NCI-H446 (cell line): ENCODE results near the gene DDX6.
A peak's percentile ranks its signal among the peaks of the same experiment; 100 is the strongest.
"Not testable (repeated sequence)": the region's sequence is repeated elsewhere in the genome, so short reads cannot be mapped to it uniquely, and the experiment has no call there.

Source experiments
- DNase-seq, 2 experiments: peaks; one replicate each; lab custom pipeline; 2025; lab: John Stamatoyannopoulos, UW

Gene DDX6

DNA sequence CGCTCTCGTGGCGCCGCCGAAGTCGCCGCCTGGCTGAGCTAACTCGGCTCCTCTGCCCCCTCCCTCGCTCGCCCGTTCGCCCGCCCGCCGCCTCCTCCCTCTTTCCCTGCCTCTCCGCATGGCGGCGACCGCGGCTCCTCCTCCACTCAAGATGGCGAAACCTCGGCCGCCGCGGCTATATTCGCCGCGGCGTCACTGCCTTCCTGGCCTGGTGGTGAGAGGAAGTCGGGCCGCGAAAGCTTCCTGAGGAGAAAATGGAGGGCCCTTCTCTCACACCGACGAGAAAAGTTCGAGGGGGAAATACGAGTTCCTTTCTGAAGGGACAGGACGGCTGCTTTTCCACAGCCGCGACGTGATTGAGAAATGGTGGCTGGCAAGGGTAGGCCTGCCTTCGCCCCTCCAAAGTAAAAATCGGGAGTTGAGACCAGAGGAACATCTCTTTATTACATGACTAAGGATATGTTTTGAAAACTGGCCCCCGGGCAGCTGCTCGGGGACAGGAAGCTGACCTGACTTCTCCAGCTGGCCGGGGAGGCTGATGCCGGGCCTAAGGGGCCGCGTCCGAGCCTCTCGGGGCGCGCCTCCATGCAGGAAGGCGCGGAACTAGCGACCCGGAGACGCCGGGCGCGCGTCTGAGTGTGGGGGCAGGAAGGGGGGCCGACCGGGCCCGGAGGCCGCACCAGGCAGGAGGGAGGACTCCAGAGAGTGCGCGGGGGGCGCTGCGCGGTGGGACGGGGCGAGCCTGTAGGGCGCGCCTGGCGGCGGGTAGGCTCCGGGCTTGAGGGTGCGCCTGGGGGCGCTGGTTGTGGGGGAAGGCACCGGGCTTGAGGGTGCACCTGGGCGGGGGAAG is at the start of gene DDX6:
DDX6 (minus strand) TSS at position 54 of the 850 bp plus-strand sequence. CDS start 4,913 bp downstream, outside the sequence.
- DNase-seq: peak in 1 of 2 experiments; percentile 88

GRCh38 chr11:118838905-118839553 is 48.1 kb upstream of the DDX6 start:
- DNase-seq: no peak

DNA sequence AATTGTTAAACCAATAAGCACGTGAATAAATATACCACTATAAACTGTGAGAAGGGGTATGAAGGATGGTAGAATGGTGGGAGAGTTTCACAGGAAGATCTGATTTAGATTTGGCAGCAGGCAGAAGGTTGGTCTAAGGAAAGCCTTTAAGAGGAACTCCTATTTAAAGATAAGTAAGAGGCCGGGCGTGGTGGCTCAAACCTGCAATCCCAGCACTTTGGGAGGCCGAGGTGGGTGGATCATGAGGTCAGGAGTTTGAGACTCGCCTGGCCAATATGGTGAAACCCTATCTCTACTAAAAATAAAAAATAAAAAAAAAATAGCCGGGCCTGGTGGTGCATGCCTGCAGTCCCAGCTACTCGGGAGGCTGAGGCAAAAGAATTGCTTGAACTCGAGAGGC is 46.9 kb upstream of the DDX6 start:
- DNase-seq: no peak

GRCh38 chr11:118834427-118835028 is 43.6 kb upstream of the DDX6 start:
- no peak for DNase-seq

- no peak for DNase-seq
Observed at GRCh38 chr11:118827118-118827517, 36.2 kb upstream of the DDX6 start.

DNA sequence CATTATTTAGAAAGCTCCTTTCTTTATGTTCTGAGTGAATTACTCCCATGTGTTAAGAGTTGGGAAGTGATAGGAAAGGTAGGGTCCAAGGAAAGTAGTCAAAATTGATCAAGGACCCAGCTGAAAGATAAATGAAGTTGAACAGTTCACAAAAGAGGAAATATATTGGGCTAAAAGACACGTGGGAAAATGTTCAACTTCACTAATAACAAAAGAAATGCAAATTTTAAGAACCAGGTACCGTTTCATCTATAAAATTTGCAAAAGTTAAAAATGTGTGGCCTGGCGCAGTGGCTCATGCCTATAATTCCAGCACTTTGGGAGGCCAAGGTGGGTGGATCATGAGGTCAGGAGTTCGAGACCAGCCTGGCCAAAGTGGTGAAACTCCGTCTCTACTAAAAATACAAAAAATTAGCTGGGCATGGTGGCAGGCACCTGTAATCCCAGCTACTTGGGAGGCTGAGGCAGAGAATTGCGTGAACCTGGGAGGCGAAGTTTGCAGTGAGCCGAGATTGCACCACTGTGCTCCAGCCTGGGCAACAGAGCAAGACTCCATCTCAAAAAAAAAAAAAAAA is 32.1 kb upstream of the DDX6 start:
- DNase-seq: not testable (repeated sequence)

GRCh38 chr11:118820412-118821357 is 29.7 kb upstream of the DDX6 start:
- peak; percentile 17 to 82 for DNase-seq

- not testable (repeated sequence) for DNase-seq
Observed at GRCh38 chr11:118820025-118820379, 29.0 kb upstream of the DDX6 start.

DNA sequence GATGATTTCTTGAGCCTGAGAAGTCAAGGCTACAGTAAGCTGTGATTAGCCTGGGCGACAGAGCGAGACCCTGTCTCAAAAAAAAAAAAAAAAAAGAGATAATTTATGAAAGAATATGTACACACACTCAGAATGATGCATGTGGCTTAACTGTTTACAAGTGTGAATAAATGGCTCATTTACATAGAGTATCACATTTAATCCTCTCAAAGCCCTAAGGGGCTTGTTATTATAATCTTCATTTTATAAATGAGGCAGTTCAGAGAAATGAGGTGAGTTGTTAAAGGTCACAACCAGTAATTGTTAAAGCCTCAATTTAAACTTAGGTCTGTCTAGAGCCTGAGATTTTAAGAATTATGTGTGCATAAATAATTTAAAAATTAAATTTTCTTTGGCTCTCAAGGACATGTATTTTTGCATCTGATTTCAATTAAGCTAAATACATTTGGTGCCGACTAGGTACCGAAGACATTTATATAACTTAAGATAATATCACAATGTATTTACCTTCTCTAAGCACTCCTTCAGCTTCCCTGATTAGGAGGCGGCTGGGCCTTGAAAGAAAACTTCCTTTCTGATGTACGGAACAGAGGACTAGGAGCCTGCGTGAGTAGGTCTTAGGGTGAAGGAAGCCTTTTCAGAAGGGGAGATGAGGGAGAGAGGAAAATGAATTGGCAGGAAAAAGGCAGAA is 28.5 kb upstream of the DDX6 start:
- DNase-seq: no peak

GRCh38 chr11:118818130-118818529 is 27.2 kb upstream of the DDX6 start:
- no peak for DNase-seq

- DNase-seq: no peak
Observed at GRCh38 chr11:118813551-118813950, 22.6 kb upstream of the DDX6 start.

GRCh38 chr11:118812485-118812884 is 21.5 kb upstream of the DDX6 start:
- DNase-seq: no peak

- DNase-seq: no peak
Observed at GRCh38 chr11:118807800-118808778, 17.1 kb upstream of the DDX6 start.

DNA sequence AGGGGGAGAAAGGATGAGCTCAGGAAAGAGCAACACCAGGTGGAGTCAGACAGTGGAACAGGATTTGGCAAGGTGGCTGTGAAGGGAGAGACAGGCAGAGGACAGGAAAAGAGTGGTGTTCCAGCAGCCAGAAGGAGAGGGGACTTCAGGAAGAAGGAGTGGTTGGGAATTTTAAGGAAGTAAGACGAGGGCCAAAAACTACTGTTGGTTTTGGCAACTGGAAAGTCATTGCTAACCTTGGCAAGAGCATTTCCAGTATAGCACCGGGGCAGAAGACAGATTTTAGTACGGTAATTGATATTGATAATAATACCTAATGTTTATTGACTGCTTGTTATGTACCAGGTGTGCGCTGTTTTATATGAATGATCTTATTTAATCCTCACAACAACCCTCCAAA is 15.4 kb upstream of the DDX6 start:
- no peak for DNase-seq

- DNase-seq: no peak
Observed at GRCh38 chr11:118804094-118804493, 13.1 kb upstream of the DDX6 start.

GRCh38 chr11:118799372-118799771 is 8.4 kb upstream of the DDX6 start:
- DNase-seq: no peak

DNA sequence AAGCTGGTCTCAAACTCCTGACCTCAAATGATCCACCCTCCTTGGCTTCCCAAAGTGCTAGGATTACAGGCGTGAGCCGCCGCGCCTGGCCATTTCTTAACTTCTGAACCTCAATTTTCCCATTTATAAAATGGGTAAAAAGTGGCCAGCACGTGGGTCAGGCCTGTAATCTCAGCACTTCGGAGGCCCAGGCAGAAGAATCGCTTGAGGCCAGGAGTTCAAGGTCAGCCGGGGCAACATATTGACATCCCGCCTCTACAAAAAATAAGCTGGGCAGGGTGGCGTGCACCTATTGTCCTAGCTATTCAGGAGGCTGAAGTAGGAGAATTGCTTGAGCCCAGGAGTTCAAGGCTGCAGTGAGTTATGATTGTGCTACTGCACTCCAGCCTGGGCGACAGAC is 6.5 kb upstream of the DDX6 start:
- no peak for DNase-seq

GRCh38 chr11:118792570-118793124 is 1.7 kb upstream of the DDX6 start:
- peak in 1 of 2 experiments; percentile 35 for DNase-seq

DNA sequence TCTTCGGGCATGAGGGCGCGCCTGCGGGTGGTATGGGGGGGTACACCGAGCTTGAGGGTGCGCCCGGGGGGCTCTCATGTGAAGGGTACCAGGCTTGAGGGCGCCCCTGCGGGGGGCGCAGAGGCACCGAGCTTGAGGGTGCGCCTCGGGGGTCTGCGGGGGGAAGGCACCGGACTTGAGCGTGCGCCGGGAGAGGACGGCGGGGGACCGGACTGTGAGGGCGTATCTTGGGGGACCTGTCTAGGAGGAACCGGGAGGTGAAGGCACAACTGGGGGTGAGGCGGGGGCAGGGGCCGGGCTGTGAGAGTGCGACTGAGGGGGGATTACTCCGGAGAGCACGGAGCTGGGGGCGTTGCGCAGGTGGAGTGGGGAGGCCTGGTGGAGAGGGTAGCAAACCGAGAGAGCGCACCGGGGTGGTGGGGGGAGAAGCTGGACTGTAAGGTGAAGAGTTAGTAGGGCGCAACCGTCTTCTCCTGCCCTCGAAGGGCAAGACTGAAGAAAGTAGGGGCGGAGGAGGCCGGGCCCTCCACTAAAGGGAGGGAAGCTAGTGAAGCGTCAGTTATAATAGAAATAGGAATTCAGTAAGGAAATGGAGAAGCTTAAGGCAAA is 1.1 kb upstream of the DDX6 start:
- no peak for DNase-seq
